ENCODE results near the gene SPAG17. TPM values are rescaled to one million over a fixed set of nuclear protein-coding genes. Genes with fewer than 3 reads are reported as not detected.
A peak's percentile ranks its signal among the peaks of the same experiment; 100 is the strongest.

Gene SPAG17
- polyA plus RNA-seq, 1 donor from 2014 or later, result 0.25 TPM

DNA sequence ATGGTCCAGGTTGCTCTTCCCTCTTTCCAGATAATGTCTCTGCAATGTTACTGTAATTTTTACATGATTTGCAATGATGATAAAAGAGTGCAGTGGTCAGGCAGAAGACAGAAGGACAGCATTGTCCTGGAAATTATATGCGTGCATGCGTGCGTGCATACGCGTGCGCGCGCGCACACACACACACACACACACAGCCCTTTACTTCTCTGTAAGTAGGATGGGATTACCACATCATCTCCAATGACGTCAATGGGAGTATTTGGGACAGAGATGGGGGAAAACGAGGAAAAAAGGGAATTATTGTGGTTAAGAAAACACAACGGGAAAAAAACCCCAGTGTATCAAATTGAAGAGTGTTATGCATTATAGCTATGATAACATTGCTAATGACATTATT, 99.7 kb downstream of the SPAG17 start:
- H3K27me3 ChIP-seq (ENCODE audit: insufficient read depth, low read depth, low read length), result no peaks in the 10 kb centered on the region
- TF ChIP-seq MXI1 (conservative IDR thresholded peaks at IDR 0.05; ENCODE audit: poor library complexity, severe bottlenecking) (no peak), TAF1 (IDR thresholded peaks at IDR 0.05; ENCODE audit: low read depth) (no peak), EZH2 (IDR thresholded peaks at IDR 0.05; ENCODE audit: borderline replicate concordance, insufficient read depth, low read length, poor library complexity, severe bottlenecking) (no peak), RAD21 (conservative IDR thresholded peaks at IDR 0.05) (no peak), SMC3 (conservative IDR thresholded peaks at IDR 0.05; ENCODE audit: poor library complexity) (no peak), POLR2AphosphoS5 (IDR thresholded peaks at IDR 0.05) (no peak), EP300 (conservative IDR thresholded peaks at IDR 0.05; ENCODE audit: poor library complexity, severe bottlenecking) (no peak)
- TF ChIP-seq, protein P1, sequence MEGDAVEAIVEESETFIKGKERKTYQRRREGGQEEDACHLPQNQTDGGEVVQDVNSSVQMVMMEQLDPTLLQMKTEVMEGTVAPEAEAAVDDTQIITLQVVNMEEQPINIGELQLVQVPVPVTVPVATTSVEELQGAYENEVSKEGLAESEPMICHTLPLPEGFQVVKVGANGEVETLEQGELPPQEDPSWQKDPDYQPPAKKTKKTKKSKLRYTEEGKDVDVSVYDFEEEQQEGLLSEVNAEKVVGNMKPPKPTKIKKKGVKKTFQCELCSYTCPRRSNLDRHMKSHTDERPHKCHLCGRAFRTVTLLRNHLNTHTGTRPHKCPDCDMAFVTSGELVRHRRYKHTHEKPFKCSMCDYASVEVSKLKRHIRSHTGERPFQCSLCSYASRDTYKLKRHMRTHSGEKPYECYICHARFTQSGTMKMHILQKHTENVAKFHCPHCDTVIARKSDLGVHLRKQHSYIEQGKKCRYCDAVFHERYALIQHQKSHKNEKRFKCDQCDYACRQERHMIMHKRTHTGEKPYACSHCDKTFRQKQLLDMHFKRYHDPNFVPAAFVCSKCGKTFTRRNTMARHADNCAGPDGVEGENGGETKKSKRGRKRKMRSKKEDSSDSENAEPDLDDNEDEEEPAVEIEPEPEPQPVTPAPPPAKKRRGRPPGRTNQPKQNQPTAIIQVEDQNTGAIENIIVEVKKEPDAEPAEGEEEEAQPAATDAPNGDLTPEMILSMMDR (IDR thresholded peaks at IDR 0.05; ENCODE audit: poor library complexity, severe bottlenecking), result no peak
- TF ChIP-seq, protein P2, sequence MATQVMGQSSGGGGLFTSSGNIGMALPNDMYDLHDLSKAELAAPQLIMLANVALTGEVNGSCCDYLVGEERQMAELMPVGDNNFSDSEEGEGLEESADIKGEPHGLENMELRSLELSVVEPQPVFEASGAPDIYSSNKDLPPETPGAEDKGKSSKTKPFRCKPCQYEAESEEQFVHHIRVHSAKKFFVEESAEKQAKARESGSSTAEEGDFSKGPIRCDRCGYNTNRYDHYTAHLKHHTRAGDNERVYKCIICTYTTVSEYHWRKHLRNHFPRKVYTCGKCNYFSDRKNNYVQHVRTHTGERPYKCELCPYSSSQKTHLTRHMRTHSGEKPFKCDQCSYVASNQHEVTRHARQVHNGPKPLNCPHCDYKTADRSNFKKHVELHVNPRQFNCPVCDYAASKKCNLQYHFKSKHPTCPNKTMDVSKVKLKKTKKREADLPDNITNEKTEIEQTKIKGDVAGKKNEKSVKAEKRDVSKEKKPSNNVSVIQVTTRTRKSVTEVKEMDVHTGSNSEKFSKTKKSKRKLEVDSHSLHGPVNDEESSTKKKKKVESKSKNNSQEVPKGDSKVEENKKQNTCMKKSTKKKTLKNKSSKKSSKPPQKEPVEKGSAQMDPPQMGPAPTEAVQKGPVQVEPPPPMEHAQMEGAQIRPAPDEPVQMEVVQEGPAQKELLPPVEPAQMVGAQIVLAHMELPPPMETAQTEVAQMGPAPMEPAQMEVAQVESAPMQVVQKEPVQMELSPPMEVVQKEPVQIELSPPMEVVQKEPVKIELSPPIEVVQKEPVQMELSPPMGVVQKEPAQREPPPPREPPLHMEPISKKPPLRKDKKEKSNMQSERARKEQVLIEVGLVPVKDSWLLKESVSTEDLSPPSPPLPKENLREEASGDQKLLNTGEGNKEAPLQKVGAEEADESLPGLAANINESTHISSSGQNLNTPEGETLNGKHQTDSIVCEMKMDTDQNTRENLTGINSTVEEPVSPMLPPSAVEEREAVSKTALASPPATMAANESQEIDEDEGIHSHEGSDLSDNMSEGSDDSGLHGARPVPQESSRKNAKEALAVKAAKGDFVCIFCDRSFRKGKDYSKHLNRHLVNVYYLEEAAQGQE (IDR thresholded peaks at IDR 0.05; ENCODE audit: borderline replicate concordance), result no peak
- H2AFZ ChIP-seq (ENCODE audit: low read depth, low read length), result no peak overlapping the region

DNA sequence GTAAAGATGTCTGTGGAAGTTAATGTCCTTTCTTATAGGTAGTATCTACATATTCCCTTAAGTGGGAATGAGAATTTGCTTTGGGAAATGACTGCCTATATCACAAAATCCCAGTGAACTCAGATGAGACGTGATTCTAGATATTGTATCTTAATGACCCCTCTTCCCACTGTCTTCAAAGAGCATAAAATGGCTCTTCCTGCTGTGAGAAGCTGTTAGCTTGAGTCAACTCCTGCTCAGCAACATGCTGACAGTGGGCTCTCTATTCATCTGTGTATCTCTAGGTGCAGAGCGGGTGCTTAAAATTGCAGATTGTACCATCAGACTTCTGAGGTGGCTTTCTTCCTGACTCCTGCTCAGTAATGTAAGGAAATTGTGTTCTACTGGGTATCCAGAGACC, 100.6 kb downstream of the SPAG17 start:
- no peaks in the 10 kb centered on the region for H4K20me1 ChIP-seq (ENCODE audit: insufficient read depth)
- H3F3A ChIP-seq (ENCODE audit: insufficient read depth, low read length, poor library complexity, severe bottlenecking), result peaks cover 5% of the 10 kb centered on the region
- H2AFZ ChIP-seq (ENCODE audit: low read depth, low read length), result no peak overlapping the region
- H3K9ac ChIP-seq (ENCODE audit: low read length), result no peak overlapping the region
- no peaks in the 10 kb centered on the region for H3K9me3 ChIP-seq (ENCODE audit: low read length)
- no peaks in the 10 kb centered on the region for H3K36me3 ChIP-seq (ENCODE audit: insufficient read depth, low read length)
- no peaks in the 10 kb centered on the region for H3K9me2 ChIP-seq (ENCODE audit: insufficient read depth, low read length)
- H3K27ac ChIP-seq (ENCODE audit: low read length), result peak overlapping the region; percentile 64
- H3K4me2 ChIP-seq (ENCODE audit: low read length), result no peak overlapping the region
- H3K4me3 ChIP-seq (ENCODE audit: low read length), result no peak overlapping the region
- H3K79me2 ChIP-seq (replicated peaks; ENCODE audit: insufficient read depth, low read length), result no peaks in the 10 kb centered on the region
- no peaks in the 10 kb centered on the region for H3K27me3 ChIP-seq (ENCODE audit: insufficient read depth, low read depth, low read length)
- TF ChIP-seq SMC3 (conservative IDR thresholded peaks at IDR 0.05; ENCODE audit: poor library complexity), result peak; percentile 20
- peak; percentile 85 for TF ChIP-seq EP300 (conservative IDR thresholded peaks at IDR 0.05; ENCODE audit: poor library complexity, severe bottlenecking)
- no peak for TF ChIP-seq TAF1 (IDR thresholded peaks at IDR 0.05; ENCODE audit: low read depth)
- TF ChIP-seq, protein P2 (IDR thresholded peaks at IDR 0.05; ENCODE audit: borderline replicate concordance), result peak; percentile 99
- no peak for TF ChIP-seq MXI1 (conservative IDR thresholded peaks at IDR 0.05; ENCODE audit: poor library complexity, severe bottlenecking)
- peak; percentile 90 for TF ChIP-seq POLR2AphosphoS5 (IDR thresholded peaks at IDR 0.05)
- TF ChIP-seq, protein P1 (IDR thresholded peaks at IDR 0.05; ENCODE audit: poor library complexity, severe bottlenecking), result peak; percentile 10

More for the DNA sequence above, 99.7 kb downstream of the SPAG17 start:
- no peaks in the 10 kb centered on the region for H3K9me2 ChIP-seq (ENCODE audit: insufficient read depth, low read length)
- no peaks in the 10 kb centered on the region for H3K9me3 ChIP-seq (ENCODE audit: low read length)
- no peaks in the 10 kb centered on the region for H3K79me2 ChIP-seq (replicated peaks; ENCODE audit: insufficient read depth, low read length)
- H3K27ac ChIP-seq (ENCODE audit: low read length), result peak overlapping the region; percentile 64
- H4K20me1 ChIP-seq (ENCODE audit: insufficient read depth), result no peaks in the 10 kb centered on the region
- no peak overlapping the region for H3K4me2 ChIP-seq (ENCODE audit: low read length)
- H3K36me3 ChIP-seq (ENCODE audit: insufficient read depth, low read length), result no peaks in the 10 kb centered on the region
- no peak overlapping the region for H3K9ac ChIP-seq (ENCODE audit: low read length)
- H3F3A ChIP-seq (ENCODE audit: insufficient read depth, low read length, poor library complexity, severe bottlenecking), result peaks cover 5% of the 10 kb centered on the region
- no peak overlapping the region for H3K4me3 ChIP-seq (ENCODE audit: low read length)

Measured in neural cell (in vitro differentiated cells).